Nephron progenitor cell (in vitro differentiated cells): Measurements from ENCODE around the gene YWHAG.
A peak's percentile ranks its signal among the peaks of the same experiment; 100 is the strongest.

Experiments used
- DNase-seq: peaks from one replicate; pipeline ENCODE4 v3.0.0; 2021
- H3K27ac Mint-ChIP-seq: 2 replicates; pipeline ENCODE4 v1.8.0; 2021; ENCODE audit warnings: mild to moderate bottlenecking, moderate library complexity, mixed read lengths
- H3K27me3 Mint-ChIP-seq: 2 replicates; pipeline ENCODE4 v1.8.0; 2021; ENCODE audit warnings: mild to moderate bottlenecking, low read depth, mixed read lengths; ENCODE audit not compliant: poor library complexity
- H3K36me3 Mint-ChIP-seq: 2 replicates; pipeline ENCODE4 v1.8.0; 2021; ENCODE audit warnings: low read depth, mixed read lengths
- H3K4me1 Mint-ChIP-seq: 2 replicates; pipeline ENCODE4 v1.8.0; 2021; ENCODE audit warnings: mixed read lengths
- H3K4me3 Mint-ChIP-seq: 2 replicates; pipeline ENCODE4 v1.8.0; 2021; ENCODE audit warnings: mild to moderate bottlenecking, moderate library complexity, mixed read lengths
- H3K9me3 Mint-ChIP-seq: 2 replicates; pipeline ENCODE4 v1.8.0; 2021; ENCODE audit warnings: mild to moderate bottlenecking, moderate library complexity, mixed read lengths
- CTCF ChIP-seq: fragments of 200-600 bp; sonication (generic); IDR thresholded peaks from 2 replicates; pipeline ENCODE4 v1.5.0; 2021; ENCODE audit warnings: antibody characterized with exemption

Gene YWHAG

GRCh38 chr7:76328389-76328788 lies 30.4 kb downstream of the YWHAG start:
- no peak for TF ChIP-seq CTCF
- H3K27me3 Mint-ChIP-seq = no peaks in the 10 kb centered on the region
- peak overlapping the region; percentile 78 for H3K27ac Mint-ChIP-seq
- H3K9me3 Mint-ChIP-seq = no peaks in the 10 kb centered on the region
- peaks cover 73% of the 10 kb centered on the region for H3K36me3 Mint-ChIP-seq
- peaks cover 37% of the 10 kb centered on the region for H3K4me1 Mint-ChIP-seq
- no peak overlapping the region for H3K4me3 Mint-ChIP-seq
- DNase-seq = no peak

GRCh38 chr7:76327610-76328009 lies 31.2 kb downstream of the YWHAG start:
- Mint-ChIP-seq H3K4me3 (no peak overlapping the region), H3K4me1 (peaks cover 34% of the 10 kb centered on the region), H3K9me3 (no peaks in the 10 kb centered on the region), H3K27ac (no peak overlapping the region), H3K27me3 (no peaks in the 10 kb centered on the region), H3K36me3 (peaks cover 70% of the 10 kb centered on the region)
- no peak for TF ChIP-seq CTCF
- no peak for DNase-seq

GRCh38 chr7:76326646-76327233 lies 32.1 kb downstream of the YWHAG start:
- no peak for DNase-seq
- Mint-ChIP-seq H3K9me3 (no peaks in the 10 kb centered on the region), H3K36me3 (peaks cover 66% of the 10 kb centered on the region), H3K27me3 (no peaks in the 10 kb centered on the region), H3K27ac (peak overlapping the region; percentile 68), H3K4me3 (no peak overlapping the region), H3K4me1 (peaks cover 26% of the 10 kb centered on the region)
- no peak for TF ChIP-seq CTCF

- TF ChIP-seq CTCF = no peak
- no peaks in the 10 kb centered on the region for H3K9me3 Mint-ChIP-seq
- H3K27me3 Mint-ChIP-seq = no peaks in the 10 kb centered on the region
- no peak overlapping the region for H3K27ac Mint-ChIP-seq
- no peak for DNase-seq
- H3K4me3 Mint-ChIP-seq = no peak overlapping the region
- peaks cover 67% of the 10 kb centered on the region for H3K36me3 Mint-ChIP-seq
- H3K4me1 Mint-ChIP-seq = peaks cover 25% of the 10 kb centered on the region
These were observed 33.0 kb downstream of the YWHAG start for GRCh38 chr7:76325811-76326210.

- no peak overlapping the region for H3K27ac Mint-ChIP-seq
- peaks cover 68% of the 10 kb centered on the region for H3K36me3 Mint-ChIP-seq
These were observed 33.7 kb downstream of the YWHAG start for GRCh38 chr7:76325092-76325491.

More at GRCh38 chr7:76325092-76325491, 33.7 kb downstream of the YWHAG start:
- Mint-ChIP-seq H3K27me3 (no peaks in the 10 kb centered on the region), H3K9me3 (no peaks in the 10 kb centered on the region), H3K4me1 (peaks cover 24% of the 10 kb centered on the region), H3K4me3 (no peak overlapping the region)
- DNase-seq = no peak
- no peak for TF ChIP-seq CTCF
